ENCODE results near the gene SCRG1. TPM values are rescaled to one million over a fixed set of nuclear protein-coding genes. Genes with fewer than 3 reads are reported as not detected.

Gene SCRG1
- total and polyA plus RNA-seq, 2 donors (not counting 3 experiments of a cell fraction or from before 2014, with no cell fraction given): not detected

- no peak overlapping the region for H2AFZ ChIP-seq (ENCODE audit: low read depth, low read length)
- H3K27me3 ChIP-seq (ENCODE audit: control insufficient read depth in 2 of 2, insufficient read depth in 2 of 2, low read length in 2 of 2): no peaks in the 10 kb centered on the region
- H3K36me3 ChIP-seq (ENCODE audit: control insufficient read depth in 2 of 2, extremely low read depth in 1 of 2, insufficient read depth in 2 of 2, low read length in 2 of 2): no peaks in the 10 kb centered on the region
- H4K20me1 ChIP-seq (replicated peaks; ENCODE audit: control insufficient read depth, extremely low read depth, insufficient read depth, low read length): no peaks in the 10 kb centered on the region
- H3K4me3 ChIP-seq (replicated peaks in 1 of 3; ENCODE audit: insufficient read depth in 1 of 3, low read depth in 1 of 3, low read length in 3 of 3): no peak overlapping the region
- TF ChIP-seq FOS (IDR thresholded peaks at IDR 0.05; ENCODE audit: borderline replicate concordance, insufficient read depth, low read length): no peak
- no peak for TF ChIP-seq EZH2 (IDR thresholded peaks at IDR 0.05; ENCODE audit: borderline replicate concordance, low read depth, low read length, severe bottlenecking)
- TF ChIP-seq POLR2A (IDR thresholded peaks at IDR 0.05; ENCODE audit: low read depth, low read length): no peak
- no peak for TF ChIP-seq JUN (IDR thresholded peaks at IDR 0.05; ENCODE audit: borderline replicate concordance, insufficient read depth, insufficient read length, low read depth)
- no peak for TF ChIP-seq GATA2 (IDR thresholded peaks at IDR 0.05; ENCODE audit: insufficient read depth, insufficient read length, low read depth, low read length)
- TF ChIP-seq POLR2AphosphoS5 (IDR thresholded peaks at IDR 0.05; ENCODE audit: insufficient read depth, low read depth, low read length): no peak
- no peak for TF ChIP-seq CTCF (IDR thresholded peaks at IDR 0.05; ENCODE audit: extremely low read depth in 1 of 2, insufficient read depth in 1 of 2, low read depth in 1 of 2, low read length in 2 of 2)
- no peak for TF ChIP-seq MYC (IDR thresholded peaks at IDR 0.05; ENCODE audit: low read depth, low read length)
- TF ChIP-seq MAX (IDR thresholded peaks at IDR 0.05; ENCODE audit: insufficient read depth, insufficient read length): no peak
- no peak overlapping the region for H3K27ac ChIP-seq (ENCODE audit: insufficient read depth, low read depth, low read length)
- intact Hi-C loops (cut with micrococcal nuclease) (loop anchor here (1.0 to 10.0 kb wide), 5 partner anchors 41 to 399 kb away; partner anchors contain the start of gene HMGB2), dilution Hi-C loops (cut with MboI; ENCODE audit: extremely low pct_ligation_motif_present, low sequenced_read_pairs) (no loop called here)
- H3K4me2 ChIP-seq (ENCODE audit: insufficient read depth, low read length): peak overlapping the region; percentile 9
- H3K79me2 ChIP-seq (ENCODE audit: control insufficient read depth, insufficient read depth, low read length): no peaks in the 10 kb centered on the region
- DNase-seq (ENCODE audit: low read depth, low spot score): peak; percentile 68
- H3K9me3 ChIP-seq (replicated peaks; ENCODE audit: control insufficient read depth, insufficient read depth, low read length): no peaks in the 10 kb centered on the region
- no TSS peak for BruUV-seq (replicated peaks)
- FAIRE-seq: peak; percentile 74
- ChIA-PET POLR2A (interaction anchor here (1.2 to 1.9 kb wide), 3 partner anchors 42 to 79 kb away, joined by 4 to 8 read pairs (median 7); partner anchors contain the start of genes HMGB2 and SAP30), CTCF (interaction anchor here (0.6 to 4.6 kb wide), 11 partner anchors 9 to 400 kb away, joined by 3 to 58 read pairs (median 4); no protein-coding TSS in a partner anchor)
- H3K9ac ChIP-seq (replicated peaks; ENCODE audit: extremely low read depth, insufficient read depth, low read length): no peak overlapping the region
- H3K4me1 ChIP-seq (ENCODE audit: control insufficient read depth, extremely low read depth, insufficient read depth, low read length): peaks cover 24% of the 10 kb centered on the region
- H3K9me1 ChIP-seq (replicated peaks; ENCODE audit: control insufficient read depth, extremely low read depth, insufficient read depth, low read length): no peaks in the 10 kb centered on the region
Measured at GRCh38 chr4:173413036-173413435, 14.1 kb upstream of the SCRG1 start.

All from endothelial cell of umbilical vein (primary cell).